Parathyroid adenoma (tissue), 2 donors: Measurements from ENCODE around the gene PMPCA.
"Not testable (repeated sequence)": the region's sequence is repeated elsewhere in the genome, so short reads cannot be mapped to it uniquely, and the experiment has no call there.

Experiments
- H2AFZ ChIP-seq: fragments of 300-600 bp; sonication (generic); one replicate; pipeline ENCODE4 v1.7.0; 2017; ENCODE audit warnings: antibody characterized with exemption, mild to moderate bottlenecking
- H3K27ac ChIP-seq: fragments of 300-600 bp; sonication (generic); one replicate; pipeline ENCODE4 v1.7.0; 2017
- H3K27me3 ChIP-seq: fragments of 300-600 bp; sonication (generic); one replicate; pipeline ENCODE4 v1.7.0; 2017; ENCODE audit warnings: low read length; ENCODE audit not compliant: control insufficient read depth, insufficient read depth
- H3K36me3 ChIP-seq: fragments of 300-600 bp; sonication (generic); one replicate; pipeline ENCODE4 v1.7.0; 2017; ENCODE audit warnings: low read length; ENCODE audit not compliant: control insufficient read depth, insufficient read depth
- H3K4me1 ChIP-seq: fragments of 300-600 bp; sonication (generic); one replicate; pipeline ENCODE4 v1.7.0; 2017; ENCODE audit warnings: control low read depth
- H3K4me2 ChIP-seq: fragments of 300-600 bp; sonication (generic); one replicate; pipeline ENCODE4 v1.7.0; 2017; ENCODE audit warnings: low read length
- H3K4me3 ChIP-seq: fragments of 300-600 bp; sonication (generic); one replicate; pipeline ENCODE4 v1.7.0; 2017; ENCODE audit warnings: low read depth, low read length
- H3K79me2 ChIP-seq: fragments of 300-600 bp; sonication (generic); one replicate; pipeline ENCODE4 v1.7.0; 2017; ENCODE audit warnings: control low read depth
- H3K9ac ChIP-seq: fragments of 300-600 bp; sonication (generic); one replicate; pipeline ENCODE4 v1.7.0; 2017; ENCODE audit warnings: mild to moderate bottlenecking
- H3K9me3 ChIP-seq: fragments of 300-600 bp; sonication (generic); one replicate; pipeline ENCODE4 v1.7.0; 2017; ENCODE audit warnings: low read length; ENCODE audit not compliant: control insufficient read depth
- TF ChIP-seq, protein P1 (sequence below): fragments of 300-600 bp; sonication (generic); IDR thresholded peaks from one replicate; pipeline ENCODE4 v1.7.0; 2017; ENCODE audit warnings: antibody characterized with exemption, mild to moderate bottlenecking
- donor health status: primary hyperparathyroidism.

The PMPCA gene

GRCh38 chr9:136423432-136424146 is 13.1 kb downstream of the PMPCA start:
- Histone ChIP-seq H3K36me3 (no peaks in the 10 kb centered on the region), H3K4me3 (no peak overlapping the region), H3K9me3 (no peaks in the 10 kb centered on the region), H3K9ac (no peak overlapping the region), H3K79me2 (no peaks in the 10 kb centered on the region), H3K27ac (no peak overlapping the region), H3K27me3 (no peaks in the 10 kb centered on the region), H2AFZ (no peak overlapping the region), H3K4me2 (no peak overlapping the region), H3K4me1 (no peaks in the 10 kb centered on the region)
- TF ChIP-seq, protein P1, sequence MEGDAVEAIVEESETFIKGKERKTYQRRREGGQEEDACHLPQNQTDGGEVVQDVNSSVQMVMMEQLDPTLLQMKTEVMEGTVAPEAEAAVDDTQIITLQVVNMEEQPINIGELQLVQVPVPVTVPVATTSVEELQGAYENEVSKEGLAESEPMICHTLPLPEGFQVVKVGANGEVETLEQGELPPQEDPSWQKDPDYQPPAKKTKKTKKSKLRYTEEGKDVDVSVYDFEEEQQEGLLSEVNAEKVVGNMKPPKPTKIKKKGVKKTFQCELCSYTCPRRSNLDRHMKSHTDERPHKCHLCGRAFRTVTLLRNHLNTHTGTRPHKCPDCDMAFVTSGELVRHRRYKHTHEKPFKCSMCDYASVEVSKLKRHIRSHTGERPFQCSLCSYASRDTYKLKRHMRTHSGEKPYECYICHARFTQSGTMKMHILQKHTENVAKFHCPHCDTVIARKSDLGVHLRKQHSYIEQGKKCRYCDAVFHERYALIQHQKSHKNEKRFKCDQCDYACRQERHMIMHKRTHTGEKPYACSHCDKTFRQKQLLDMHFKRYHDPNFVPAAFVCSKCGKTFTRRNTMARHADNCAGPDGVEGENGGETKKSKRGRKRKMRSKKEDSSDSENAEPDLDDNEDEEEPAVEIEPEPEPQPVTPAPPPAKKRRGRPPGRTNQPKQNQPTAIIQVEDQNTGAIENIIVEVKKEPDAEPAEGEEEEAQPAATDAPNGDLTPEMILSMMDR, result no peak

GRCh38 chr9:136424750-136425362 is 14.4 kb downstream of the PMPCA start:
- Histone ChIP-seq H3K36me3 (no peaks in the 10 kb centered on the region), H2AFZ (no peak overlapping the region), H3K27me3 (no peaks in the 10 kb centered on the region), H3K27ac (no peak overlapping the region), H3K9ac (no peak overlapping the region), H3K79me2 (no peaks in the 10 kb centered on the region), H3K9me3 (no peaks in the 10 kb centered on the region), H3K4me1 (no peaks in the 10 kb centered on the region), H3K4me3 (no peak overlapping the region), H3K4me2 (no peak overlapping the region)
- TF ChIP-seq, protein P1, result no peak

DNA sequence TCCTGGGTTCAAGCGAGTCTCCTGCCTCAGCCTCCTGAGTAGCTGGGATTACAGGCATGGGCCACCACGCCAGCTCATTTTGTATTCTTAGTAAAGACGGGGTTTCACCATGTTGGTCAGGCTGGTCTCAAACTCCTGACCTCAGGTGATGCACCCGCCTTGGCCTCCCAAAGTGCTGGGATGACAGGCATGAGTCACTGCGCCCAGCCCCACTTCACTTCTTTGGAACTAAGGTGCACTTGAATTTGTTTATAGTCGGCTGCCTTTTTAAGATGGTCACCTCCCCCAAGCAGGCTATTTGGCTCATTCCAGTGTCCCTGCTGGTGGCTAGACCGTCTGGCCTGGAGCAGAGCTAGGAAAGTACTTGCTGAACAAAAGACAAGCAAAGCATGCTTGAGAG is 14.9 kb downstream of the PMPCA start:
- not testable (repeated sequence) for H3K4me3 ChIP-seq, H3K27ac ChIP-seq, H3K9ac ChIP-seq, H3K27me3 ChIP-seq, H3K4me2 ChIP-seq, H2AFZ ChIP-seq, H3K9me3 ChIP-seq, H3K79me2 ChIP-seq, H3K36me3 ChIP-seq, H3K4me1 ChIP-seq

DNA sequence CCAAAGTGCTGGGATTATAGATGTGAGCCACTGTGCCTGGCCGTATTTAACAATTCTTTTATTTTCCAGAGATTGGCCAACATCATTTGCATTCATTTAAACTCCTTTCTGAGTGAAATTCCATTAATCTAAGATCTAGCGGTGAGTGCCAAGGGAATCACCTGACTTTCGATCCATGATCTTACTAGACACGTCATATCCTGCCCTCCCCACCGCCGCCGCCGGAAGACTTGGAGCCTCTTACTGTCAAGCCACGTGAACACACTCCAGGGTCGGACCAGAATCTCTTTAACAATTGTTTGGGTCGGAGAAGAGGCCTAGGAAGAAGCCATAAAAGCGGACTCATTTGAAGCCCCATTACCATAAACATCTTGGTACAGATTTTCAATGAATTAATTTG is 16.3 kb downstream of the PMPCA start:
- H3K9ac ChIP-seq, result no peak overlapping the region
- no peak overlapping the region for H3K4me3 ChIP-seq
- no peak overlapping the region for H3K27ac ChIP-seq
- H3K9me3 ChIP-seq, result no peaks in the 10 kb centered on the region
- no peak overlapping the region for H2AFZ ChIP-seq
- H3K4me1 ChIP-seq, result no peaks in the 10 kb centered on the region
- no peaks in the 10 kb centered on the region for H3K27me3 ChIP-seq
- TF ChIP-seq, protein P1, result no peak
- no peak overlapping the region for H3K4me2 ChIP-seq
- no peaks in the 10 kb centered on the region for H3K36me3 ChIP-seq
- no peaks in the 10 kb centered on the region for H3K79me2 ChIP-seq

GRCh38 chr9:136429075-136429628 is 18.7 kb downstream of the PMPCA start:
- Histone ChIP-seq H3K4me2 (no peak overlapping the region), H3K27ac (no peak overlapping the region), H3K9me3 (no peaks in the 10 kb centered on the region), H3K4me1 (no peaks in the 10 kb centered on the region), H3K79me2 (no peaks in the 10 kb centered on the region), H3K4me3 (no peak overlapping the region), H3K36me3 (no peaks in the 10 kb centered on the region), H3K9ac (no peak overlapping the region), H2AFZ (no peak overlapping the region), H3K27me3 (no peaks in the 10 kb centered on the region)
- TF ChIP-seq, protein P1, result no peak
